T-cell (primary cell): ENCODE results near the gene GFER. TPM values are rescaled to one million over a fixed set of nuclear protein-coding genes. Genes with fewer than 3 reads are reported as not detected.

Source experiments
- ATAC-seq, 4 experiments: fragments of 200-7000 bp in 3 of 4; fragments of 150-1000 bp in 1 of 4; cut with Tn5 transposase; replicated peaks in 1 of 4; 1 replicate in 3 of 4; 2 replicates in 1 of 4; pipeline ENCODE4 v1.10.0; 2021; ENCODE audit warnings: moderate library complexity in 3 of 4, mild to moderate bottlenecking in 2 of 4, moderate number of reproducible peaks in 1 of 4
- CTCF ChIA-PET, 2 donors: fragments of 300-600 bp; sonication (Branson Sonifier 250); formaldehyde crosslinking; loops; one replicate each; lab custom pipeline; 2022; ENCODE audit warnings: antibody characterized with exemption in 2 of 2; lab: Charles Lee
- POLR2A ChIA-PET, 2 donors: fragments of 300-600 bp; sonication (Branson Sonifier 250); formaldehyde crosslinking; loops; one replicate each; lab custom pipeline; 2022; ENCODE audit warnings: antibody characterized with exemption in 2 of 2; lab: Charles Lee
- DNase-seq, 35 experiments: peaks; one replicate each; pipeline versions ENCODE4 v3.0.0 to v3.0.0-alpha.2; 2013 to 2023
- H3K27ac ChIP-seq: one replicate; pipeline ENCODE4 v1.5.1; 2013; ENCODE audit warnings: low read length
- H3K27me3 ChIP-seq, 2 experiments: replicated peaks in 1 of 2; 1 replicate in 1 of 2; 2 replicates in 1 of 2; pipeline versions ENCODE4 v1.6.1 to v1.7.0; 2013; ENCODE audit warnings: low read length in 1 of 2, mixed read lengths in 1 of 2; ENCODE audit not compliant: control insufficient read depth in 2 of 2, insufficient read depth in 2 of 2; ENCODE audit errors: extremely low read depth in 1 of 2
- H3K36me3 ChIP-seq, 2 donors: 1 replicate in 1 of 2; 2 replicates in 1 of 2; pipeline versions ENCODE4 v1.6.1 to v1.7.0; 2013; ENCODE audit warnings: low read length in 1 of 2; ENCODE audit not compliant: control insufficient read depth in 2 of 2, insufficient read depth in 1 of 2; ENCODE audit errors: extremely low read depth in 1 of 2
- H3K4me1 ChIP-seq, 2 experiments: 1 replicate in 1 of 2; 2 replicates in 1 of 2; pipeline versions ENCODE4 v1.6.1 to v1.7.0; 2013; ENCODE audit warnings: low read length in 2 of 2, mixed read lengths in 1 of 2; ENCODE audit not compliant: insufficient read depth in 2 of 2, control insufficient read depth in 1 of 2; ENCODE audit errors: extremely low read depth in 1 of 2
- H3K4me3 ChIP-seq, 2 donors: 1 replicate in 1 of 2; 2 replicates in 1 of 2; pipeline versions ENCODE4 v1.5.1 to v1.7.0; 2013; ENCODE audit warnings: mild to moderate bottlenecking in 2 of 2, low read length in 1 of 2, moderate library complexity in 1 of 2; ENCODE audit not compliant: control insufficient read depth in 1 of 2; ENCODE audit errors: extremely low read depth in 1 of 2
- H3K9me3 ChIP-seq: 2 replicates; pipeline ENCODE4 v1.7.0; 2013
- H3K27ac Mint-ChIP-seq, 2 donors: one replicate each; pipeline ENCODE4 v1.8.0; 2020 to 2021; ENCODE audit warnings: mild to moderate bottlenecking in 2 of 2, mixed read lengths in 2 of 2
- H3K27me3 Mint-ChIP-seq, 2 donors: one replicate each; pipeline ENCODE4 v1.8.0; 2021 to 2022; ENCODE audit warnings: mixed read lengths in 2 of 2
- H3K36me3 Mint-ChIP-seq: one replicate; pipeline ENCODE4 v1.8.0; 2021; ENCODE audit warnings: mixed read lengths
- H3K4me1 Mint-ChIP-seq, 3 donors: one replicate each; pipeline ENCODE4 v1.8.0; 2020 to 2022; ENCODE audit warnings: mixed read lengths in 3 of 3, mild to moderate bottlenecking in 1 of 3
- H3K4me3 Mint-ChIP-seq, 3 donors: one replicate each; pipeline ENCODE4 v1.8.0; 2020 to 2022; ENCODE audit warnings: mild to moderate bottlenecking in 3 of 3, mixed read lengths in 3 of 3, moderate library complexity in 3 of 3
- H3K9me3 Mint-ChIP-seq, 3 donors: one replicate each; pipeline ENCODE4 v1.8.0; 2020 to 2022; ENCODE audit warnings: mixed read lengths in 3 of 3
- WGBS: methylation state at CpG from one replicate; pipeline ENCODE4 v1.1.5; 2013; ENCODE audit warnings: missing lambda C conversion rate; ENCODE audit not compliant: insufficient coverage; 5-methylcytosine and 5-hydroxymethylcytosine counted together
- total RNA-seq, 35 experiments: library from RNA in 6 of 35; stranded (reverse) in 6 of 35; fragments of 120-200 nt in 1 of 35; gene quantifications; one replicate each; pipeline versions ENCODE4 v1.2.1 to v1.2.4 and lab custom pipeline; 2013 to 2026

Gene GFER
- total RNA-seq, 5 donors from 2014 or later (not counting 1 experiment from before 2014, with no cell fraction given) = 16.1 to 31.9 (median 22.0) TPM

DNA sequence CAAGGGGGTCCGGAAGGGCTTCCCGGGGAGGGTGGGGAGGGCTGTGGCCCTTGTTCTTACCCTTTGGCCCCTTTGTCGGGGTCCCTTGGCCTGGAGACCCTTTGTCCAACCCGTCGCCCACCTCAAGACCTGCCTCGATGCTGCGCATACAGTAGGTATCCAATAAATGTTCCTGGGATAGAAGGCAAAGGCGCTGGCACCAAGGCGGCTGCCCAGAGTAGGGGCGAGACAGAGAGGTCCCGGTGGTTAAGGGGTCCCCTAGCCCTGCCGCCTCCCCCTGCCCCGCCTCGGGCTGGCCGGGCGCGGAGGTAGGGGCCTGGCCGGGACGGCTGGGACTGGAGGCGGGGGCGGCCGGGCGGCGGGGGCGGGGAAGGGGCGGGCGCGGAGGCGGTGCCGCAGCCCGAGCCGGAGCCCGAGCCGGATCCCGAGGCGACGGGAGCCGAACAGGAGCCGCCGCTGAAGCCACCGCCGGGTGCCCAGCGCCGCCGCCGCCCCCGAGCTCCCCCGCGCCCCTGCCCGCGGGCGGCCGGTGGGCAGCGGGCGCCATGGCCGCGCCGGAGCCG, 42.5 kb downstream of the GFER start, which contains the start of gene NHERF2:
Gene NHERF2, plus strand, starts transcription at position 442 of the 563 bp plus-strand sequence. Its CDS starts 104 bp downstream, at position 546.
- Histone ChIP-seq H3K36me3 (no peaks in the 10 kb centered on the region), H3K27me3 (peaks cover 0 to 44% of the 10 kb centered on the region in 2 experiments), H3K4me3 (peak within 1 kb of the TSS; percentile 23 to 55), H3K9me3 (no peaks in the 10 kb centered on the region), H3K27ac (no peak within 1 kb of the TSS), H3K4me1 (peaks cover 2 to 41% of the 10 kb centered on the region in 2 experiments)
- CTCF ChIA-PET = no interaction called here
- Mint-ChIP-seq H3K4me1 (peaks cover 13 to 26% (median 14%) of the 10 kb centered on the region in 3 donors), H3K27ac (peak within 1 kb of the TSS in 1 of 2 donors; percentile 22), H3K27me3 (peaks cover 7 to 13% of the 10 kb centered on the region in 2 donors), H3K4me3 (peak within 1 kb of the TSS; percentile 70 to 75 (median 72)), H3K36me3 (no peaks in the 10 kb centered on the region), H3K9me3 (no peaks in the 10 kb centered on the region)
- WGBS = 12% methylated on average over 47 of the region's 59 CpGs
- ATAC-seq (peak; percentile 41 to 48 (median 45)), DNase-seq (peak in 4 of 35 experiments; percentile 29 to 60 (median 35))
- POLR2A ChIA-PET = interaction anchor here in 1 of 2 donors (0.6 kb wide), 2 partner anchors 129 to 489 kb away, joined by 3 to 6 read pairs; partner anchors contain the start of gene TRAF7

DNA sequence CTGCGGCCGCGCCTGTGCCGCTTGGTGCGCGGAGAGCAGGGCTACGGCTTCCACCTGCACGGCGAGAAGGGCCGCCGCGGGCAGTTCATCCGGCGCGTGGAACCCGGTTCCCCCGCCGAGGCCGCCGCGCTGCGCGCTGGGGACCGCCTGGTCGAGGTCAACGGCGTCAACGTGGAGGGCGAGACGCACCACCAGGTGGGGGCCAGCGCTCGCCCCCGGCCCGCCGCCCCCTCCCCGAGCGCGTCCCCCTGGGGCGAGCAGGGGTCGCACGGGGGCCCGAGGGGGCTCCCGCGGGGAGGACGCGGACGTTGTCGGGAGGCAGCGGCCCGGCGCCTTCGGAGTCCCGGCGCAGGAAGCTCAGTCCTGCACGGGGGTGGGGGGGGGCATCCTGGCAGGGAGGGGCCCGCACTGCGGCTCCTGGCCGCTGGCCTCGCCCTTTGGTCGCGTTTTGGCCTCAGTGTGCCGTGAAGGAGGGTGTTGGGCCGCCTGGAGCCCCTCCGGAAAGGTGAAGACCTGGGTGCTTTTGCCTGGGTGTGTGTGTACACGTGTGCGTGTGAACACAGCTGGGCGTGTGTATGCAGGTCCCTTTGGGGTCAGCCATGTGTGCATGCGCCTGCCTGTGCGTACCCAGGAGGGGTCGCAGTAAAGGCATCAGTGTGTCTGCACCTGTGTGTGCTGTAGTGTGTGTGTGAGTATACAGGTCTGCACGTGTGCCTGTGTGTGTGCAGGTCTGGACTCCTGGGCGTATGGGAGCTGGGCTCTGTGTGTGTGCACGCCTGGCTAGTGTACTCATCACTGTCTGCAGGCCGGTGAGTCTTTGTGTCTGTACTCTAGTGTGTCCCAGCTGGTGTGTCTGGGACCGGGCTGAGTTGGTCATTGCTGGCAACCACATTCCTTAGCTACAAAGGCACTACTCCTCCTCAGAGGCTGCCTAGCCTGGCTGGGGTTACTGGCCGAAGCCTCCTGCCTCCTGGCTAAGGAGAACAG, 43.3 kb downstream of the GFER start:
- H3K4me3 ChIP-seq = peak overlapping the region; percentile 23 to 55
- Mint-ChIP-seq H3K4me3 (peak overlapping the region; percentile 70 to 75 (median 72)), H3K27ac (peak overlapping the region in 1 of 2 donors; percentile 22), H3K27me3 (peaks cover 4 to 10% of the 10 kb centered on the region in 2 donors), H3K4me1 (peaks cover 13 to 26% (median 14%) of the 10 kb centered on the region in 3 donors), H3K36me3 (no peaks in the 10 kb centered on the region), H3K9me3 (no peaks in the 10 kb centered on the region)
- H3K36me3 ChIP-seq = no peaks in the 10 kb centered on the region
- DNase-seq = peak in 4 of 35 experiments; percentile 27 to 43 (median 28)
- peaks cover 2 to 40% of the 10 kb centered on the region in 2 experiments for H3K4me1 ChIP-seq
- H3K27ac ChIP-seq = no peak overlapping the region
- H3K27me3 ChIP-seq = peaks cover 0 to 38% of the 10 kb centered on the region in 2 experiments
- 9% methylated on average over 76 of the region's 76 CpGs for WGBS
- ATAC-seq = peak; percentile 16 to 44 (median 36)
- POLR2A ChIA-PET = interaction anchor here in 1 of 2 donors (0.6 kb wide), 3 partner anchors 128 to 1921 kb away, joined by 3 to 6 read pairs (median 5); partner anchors contain the start of gene TRAF7
- CTCF ChIA-PET = no interaction called here
- H3K9me3 ChIP-seq = no peaks in the 10 kb centered on the region

DNA sequence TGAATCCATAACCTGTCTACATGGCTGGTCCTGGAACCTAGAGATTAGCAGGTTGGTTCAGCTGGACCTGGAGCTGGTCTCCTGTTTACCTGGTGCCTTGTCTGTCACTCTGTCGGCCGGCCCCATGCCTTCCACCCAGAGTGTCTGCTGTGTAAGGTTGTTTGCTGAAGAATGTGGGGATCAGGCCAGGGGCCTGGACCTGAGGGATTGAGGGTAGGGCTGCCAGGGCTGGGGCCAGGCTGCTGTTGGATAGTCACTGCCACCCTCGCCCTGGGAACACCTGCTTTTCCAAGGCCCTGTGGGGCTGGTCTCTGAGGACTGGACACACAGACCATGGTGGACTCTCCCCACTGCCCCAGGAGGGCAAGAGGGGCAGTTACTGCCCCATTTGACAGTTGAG, 44.2 kb downstream of the GFER start:
- peaks cover 0 to 2% of the 10 kb centered on the region in 2 donors for H3K27me3 Mint-ChIP-seq
- H3K27ac Mint-ChIP-seq = no peak overlapping the region
- H3K4me3 ChIP-seq = no peak overlapping the region
- DNase-seq = no peak
- H3K36me3 Mint-ChIP-seq = no peaks in the 10 kb centered on the region
- no peaks in the 10 kb centered on the region for H3K9me3 Mint-ChIP-seq
- CTCF ChIA-PET = no interaction called here
- POLR2A ChIA-PET = no interaction called here
- ATAC-seq = no peak
- peaks cover 2 to 32% of the 10 kb centered on the region in 2 experiments for H3K4me1 ChIP-seq
- peak overlapping the region; percentile 49 to 75 (median 72) for H3K4me3 Mint-ChIP-seq
- no peaks in the 10 kb centered on the region for H3K36me3 ChIP-seq
- 88% methylated on average over 3 of the region's 3 CpGs for WGBS
- no peak overlapping the region for H3K27ac ChIP-seq
- peaks cover 8 to 19% (median 10%) of the 10 kb centered on the region in 3 donors for H3K4me1 Mint-ChIP-seq
- no peaks in the 10 kb centered on the region for H3K9me3 ChIP-seq
- peaks cover 0 to 30% of the 10 kb centered on the region in 2 experiments for H3K27me3 ChIP-seq

DNA sequence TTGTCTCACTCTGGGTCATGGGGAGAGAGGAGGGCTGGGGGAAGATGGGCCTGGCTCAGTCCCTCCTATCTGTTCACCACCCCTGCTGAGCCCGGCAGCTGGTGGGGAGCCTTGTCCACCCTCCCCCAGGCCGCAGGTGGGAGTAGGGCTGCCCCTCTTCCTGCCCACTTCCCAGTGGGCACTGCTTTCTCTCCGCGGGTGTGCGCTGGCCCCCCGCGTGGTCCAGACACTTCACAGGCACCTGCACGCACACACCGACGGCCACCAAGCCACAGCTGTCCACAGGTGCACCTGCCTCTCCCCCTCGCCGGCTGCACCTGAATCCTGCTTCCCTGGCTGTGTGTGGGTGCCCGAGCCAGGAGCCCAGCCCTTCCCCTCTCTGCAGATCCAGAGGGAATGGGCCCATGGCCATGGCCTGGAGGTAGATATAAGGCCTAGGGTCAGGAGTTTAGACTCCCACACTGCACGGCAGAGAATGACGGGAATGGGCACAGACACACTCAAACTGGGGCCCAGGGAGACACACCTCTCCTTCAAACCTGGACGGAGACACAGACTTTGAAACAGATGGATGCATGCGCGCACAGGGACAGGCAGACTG, 44.7 kb downstream of the GFER start:
- Histone ChIP-seq H3K27ac (no peak overlapping the region), H3K4me3 (no peak overlapping the region), H3K9me3 (no peaks in the 10 kb centered on the region), H3K27me3 (peaks cover 0 to 30% of the 10 kb centered on the region in 2 experiments), H3K4me1 (peaks cover under 1 to 32% of the 10 kb centered on the region in 2 experiments), H3K36me3 (no peaks in the 10 kb centered on the region)
- H3K36me3 Mint-ChIP-seq = no peaks in the 10 kb centered on the region
- POLR2A ChIA-PET = no interaction called here
- WGBS = 84% methylated on average over 15 of the region's 18 CpGs
- H3K9me3 Mint-ChIP-seq = no peaks in the 10 kb centered on the region
- H3K27me3 Mint-ChIP-seq = no peaks in the 10 kb centered on the region
- ATAC-seq (no peak), DNase-seq (no peak)
- H3K27ac Mint-ChIP-seq = no peak overlapping the region
- no peak overlapping the region for H3K4me3 Mint-ChIP-seq
- peaks cover 5 to 17% (median 11%) of the 10 kb centered on the region in 3 donors for H3K4me1 Mint-ChIP-seq
- CTCF ChIA-PET = no interaction called here

DNA sequence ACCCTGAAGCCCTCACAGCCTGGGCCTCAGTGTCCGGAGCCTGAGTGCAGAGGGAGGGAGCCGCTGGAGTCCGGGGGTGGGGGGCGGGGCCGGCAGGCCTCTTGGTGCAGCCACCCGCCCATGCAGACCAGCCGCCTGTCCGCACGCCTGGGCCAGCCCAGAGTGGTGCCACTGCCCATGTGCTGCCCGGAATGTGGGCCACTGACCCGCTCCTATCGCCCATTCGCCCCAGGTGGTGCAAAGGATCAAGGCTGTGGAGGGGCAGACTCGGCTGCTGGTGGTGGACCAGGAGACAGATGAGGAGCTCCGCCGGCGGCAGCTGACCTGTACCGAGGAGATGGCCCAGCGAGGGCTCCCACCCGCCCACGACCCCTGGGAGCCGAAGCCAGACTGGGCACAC, 45.4 kb downstream of the GFER start:
- DNase-seq (no peak), ATAC-seq (no peak)
- no peaks in the 10 kb centered on the region for H3K36me3 Mint-ChIP-seq
- no peak overlapping the region for H3K4me3 Mint-ChIP-seq
- CTCF ChIA-PET = no interaction called here
- H3K4me1 Mint-ChIP-seq = peaks cover 1 to 13% (median 9%) of the 10 kb centered on the region in 3 donors
- peaks cover 0 to 29% of the 10 kb centered on the region in 2 experiments for H3K4me1 ChIP-seq
- POLR2A ChIA-PET = no interaction called here
- H3K4me3 ChIP-seq = no peak overlapping the region
- no peak overlapping the region for H3K27ac Mint-ChIP-seq
- 89% methylated on average over 22 of the region's 22 CpGs for WGBS
- H3K36me3 ChIP-seq = no peaks in the 10 kb centered on the region
- H3K9me3 ChIP-seq = no peaks in the 10 kb centered on the region
- no peaks in the 10 kb centered on the region for H3K9me3 Mint-ChIP-seq
- H3K27me3 Mint-ChIP-seq = no peaks in the 10 kb centered on the region
- no peak overlapping the region for H3K27ac ChIP-seq
- H3K27me3 ChIP-seq = peaks cover 0 to 30% of the 10 kb centered on the region in 2 experiments

DNA sequence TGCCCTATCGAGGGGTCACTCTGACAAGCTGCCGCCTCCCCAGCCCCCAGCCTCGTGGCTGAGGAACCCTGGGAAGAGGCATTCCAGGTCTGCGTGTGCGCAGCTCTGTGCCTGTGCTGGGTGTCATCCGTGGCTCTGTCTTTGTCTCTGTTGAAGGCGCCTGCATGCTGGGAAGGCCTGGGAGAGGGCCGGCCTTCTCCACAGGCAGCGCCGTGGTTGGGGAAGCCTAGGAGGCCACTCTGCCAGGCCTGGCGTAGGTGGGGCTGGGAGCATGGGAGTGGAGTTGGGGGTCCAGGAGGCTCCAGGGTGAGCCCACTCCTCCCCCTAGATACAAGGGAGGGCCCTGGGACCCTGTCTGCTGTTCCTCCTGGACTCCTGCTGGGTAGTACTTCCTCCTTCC, 46.0 kb downstream of the GFER start:
- ChIA-PET CTCF (no interaction called here), POLR2A (no interaction called here)
- H3K36me3 Mint-ChIP-seq = no peaks in the 10 kb centered on the region
- no peak for ATAC-seq
- 91% methylated on average over 8 of the region's 11 CpGs for WGBS
- H3K27me3 ChIP-seq = peaks cover 0 to 32% of the 10 kb centered on the region in 2 experiments
- no peak for DNase-seq
- H3K9me3 Mint-ChIP-seq = no peaks in the 10 kb centered on the region
- H3K27me3 Mint-ChIP-seq = no peaks in the 10 kb centered on the region
- H3K4me3 Mint-ChIP-seq = no peak overlapping the region
- no peaks in the 10 kb centered on the region for H3K9me3 ChIP-seq
- no peak overlapping the region for H3K27ac ChIP-seq
- no peak overlapping the region for H3K27ac Mint-ChIP-seq
- no peaks in the 10 kb centered on the region for H3K36me3 ChIP-seq
- peaks cover 0 to 13% (median 9%) of the 10 kb centered on the region in 3 donors for H3K4me1 Mint-ChIP-seq
- H3K4me1 ChIP-seq = peaks cover 0 to 29% of the 10 kb centered on the region in 2 experiments
- no peak overlapping the region for H3K4me3 ChIP-seq
